OCI-LY7 (cell line): ENCODE results near the gene ABCD1. TPM values are rescaled to one million over a fixed set of nuclear protein-coding genes. Genes with fewer than 3 reads are reported as not detected.
"Not testable (repeated sequence)": the region's sequence is repeated elsewhere in the genome, so short reads cannot be mapped to it uniquely, and the experiment has no call there.

ENCODE experiments used
- BruUV-seq: library from RNA; stranded (reverse); fragments of 400-500 nt; replicated peaks from 2 replicates; lab custom pipeline; 2021; lab: Mats Ljungman, UMichigan
- CTCF ChIA-PET: fragments of 300-600 bp; sonication (Branson Sonifier 250); formaldehyde crosslinking; loops from one replicate; lab custom pipeline; 2022; ENCODE audit warnings: antibody characterized with exemption; ENCODE audit not compliant: unreplicated experiment; lab: Charles Lee
- POLR2A ChIA-PET: fragments of 300-600 bp; sonication (Branson Sonifier 250); formaldehyde crosslinking; loops from one replicate; lab custom pipeline; 2022; ENCODE audit warnings: antibody characterized with exemption; lab: Charles Lee
- DNase-seq: peaks from one replicate; pipeline ENCODE4 v3.0.0-alpha.2; 2015; ENCODE audit warnings: low spot score
- H2AFZ ChIP-seq: fragments of 200-600 bp; sonication (generic), shearing (Covaris generic); 2 replicates; pipeline ENCODE4 v1.6.1; 2014; ENCODE audit warnings: mild to moderate bottlenecking, antibody characterized with exemption, low read length, moderate library complexity
- H3K27ac ChIP-seq: fragments of 200-600 bp; sonication (generic); 2 replicates; pipeline ENCODE4 v1.5.1; 2014; ENCODE audit warnings: mixed run types, low read depth, mild to moderate bottlenecking, moderate library complexity, low read length, inconsistent platforms; ENCODE audit not compliant: poor library complexity, severe bottlenecking
- H3K36me3 ChIP-seq: fragments of 200-600 bp; sonication (generic); 2 replicates; pipeline ENCODE4 v1.6.1; 2014; ENCODE audit warnings: mild to moderate bottlenecking, antibody characterized with exemption, low read length, moderate library complexity, mixed read lengths; ENCODE audit not compliant: insufficient read depth
- H3K4me1 ChIP-seq: fragments of 200-600 bp; sonication (generic); 2 replicates; pipeline ENCODE4 v1.5.1; 2014; ENCODE audit warnings: mild to moderate bottlenecking, low read length; ENCODE audit not compliant: insufficient read depth, poor library complexity, severe bottlenecking
- H3K4me2 ChIP-seq: fragments of 200-600 bp; sonication (generic); 2 replicates; pipeline ENCODE4 v1.6.1; 2014; ENCODE audit warnings: mild to moderate bottlenecking, low read length
- H3K4me3 ChIP-seq: fragments of 200-600 bp; sonication (generic); 2 replicates; pipeline ENCODE4 v1.5.1; 2014; ENCODE audit warnings: mild to moderate bottlenecking, low read depth, low read length; ENCODE audit not compliant: poor library complexity, severe bottlenecking
- H3K79me2 ChIP-seq: fragments of 200-600 bp; sonication (generic); 2 replicates; pipeline ENCODE4 v1.6.1; 2016; ENCODE audit warnings: low read depth, mild to moderate bottlenecking, low read length, moderate library complexity, mixed read lengths; ENCODE audit not compliant: insufficient read depth
- H3K9me2 ChIP-seq: fragments of 200-600 bp; sonication (generic); 2 replicates; pipeline ENCODE4 v1.6.1; 2016; ENCODE audit warnings: mild to moderate bottlenecking, low read length, mixed read lengths; ENCODE audit not compliant: insufficient read depth
- H3K9me3 ChIP-seq: fragments of 200-600 bp; sonication (generic); 2 replicates; pipeline ENCODE4 v1.6.1; 2014; ENCODE audit warnings: mild to moderate bottlenecking, mixed run types, low read length, mixed read lengths
- H4K20me1 ChIP-seq: fragments of 200-600 bp; sonication (generic); 2 replicates; pipeline ENCODE4 v1.6.1; 2014; ENCODE audit warnings: mild to moderate bottlenecking, antibody characterized with exemption, low read length, moderate library complexity, mixed read lengths; ENCODE audit not compliant: insufficient read depth
- CTCF ChIP-seq: fragments of 200-600 bp; sonication (generic); conservative IDR thresholded peaks from 2 replicates; pipeline ENCODE4 v1.5.1; 2014; ENCODE audit warnings: mild to moderate bottlenecking, antibody characterized with exemption, low read length, moderate library complexity, mixed read lengths
- EZH2phosphoT487 ChIP-seq: fragments of 200-600 bp; sonication (generic); IDR thresholded peaks from 2 replicates; pipeline ENCODE4 v1.6.1; 2018; ENCODE audit warnings: low read depth, borderline replicate concordance, mild to moderate bottlenecking, mixed run types, antibody characterized with exemption, low read length, moderate library complexity, mixed read lengths
- intact Hi-C: fragments of 100-400 bp; cut with micrococcal nuclease; formaldehyde crosslinking; loops from one replicate; pipeline ENCODE4 v1.10.0; 2022; ENCODE audit not compliant: unreplicated experiment
- total RNA-seq, 2 experiments: library from RNA; depleted of rRNA in 1 of 2; stranded (reverse); fragments of >200 nt in 1 of 2; shearing (Covaris generic) in 1 of 2; gene quantifications; 2 replicates each; pipeline ENCODE4 v1.2.3, GENCODE V29; 2014 to 2022

Gene ABCD1
- total RNA-seq, 2 experiments from 2014 or later: 6.9 to 8.8 TPM

DNA sequence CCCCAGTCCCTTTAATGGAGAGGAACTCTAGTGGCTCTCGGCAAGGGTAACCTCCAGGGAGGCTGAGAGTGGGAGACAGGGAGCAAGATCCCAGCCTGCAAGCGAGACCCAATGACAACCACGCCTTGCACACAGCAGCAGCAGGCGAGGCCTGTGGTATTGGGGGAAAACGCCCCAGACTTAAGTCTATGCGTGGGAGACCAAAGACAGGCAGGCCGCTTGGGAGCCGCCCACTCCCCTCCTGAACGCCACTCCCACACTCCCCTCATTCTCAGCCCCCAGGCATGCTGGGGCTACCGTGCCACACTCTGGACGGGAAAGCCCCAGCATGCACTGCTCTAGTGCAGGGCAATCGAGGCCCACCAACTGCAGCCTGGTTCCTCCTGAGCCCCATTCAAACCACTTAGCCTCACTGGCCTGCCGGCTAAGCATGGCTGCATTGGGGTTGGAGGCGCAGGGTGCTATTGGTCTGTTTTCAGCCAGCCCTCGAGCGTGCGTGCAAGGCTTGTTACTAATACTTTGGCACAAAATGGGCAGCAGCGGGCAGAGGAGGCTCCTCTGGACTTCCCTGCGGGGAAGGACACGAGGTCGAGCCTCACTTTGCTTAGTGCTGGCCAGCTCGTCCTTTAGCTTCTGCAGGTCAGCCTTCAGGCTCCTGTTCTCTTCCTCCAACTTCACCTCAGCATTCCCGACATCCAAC lies 22.2 kb upstream of the ABCD1 start:
- H3K4me2 ChIP-seq: no peak overlapping the region
- ChIA-PET POLR2A (no interaction called here), CTCF (no interaction called here)
- no peak overlapping the region for H3K4me3 ChIP-seq
- peaks cover 7% of the 10 kb centered on the region; the same call in 1 of the 2 replicates for H3K36me3 ChIP-seq
- TF ChIP-seq EZH2phosphoT487 (no peak), CTCF (no peak)
- intact Hi-C loops: no loop called here
- no peak overlapping the region for H2AFZ ChIP-seq
- H3K79me2 ChIP-seq: no peaks in the 10 kb centered on the region
- no peaks in the 10 kb centered on the region for H3K9me3 ChIP-seq
- no peaks in the 10 kb centered on the region for H3K4me1 ChIP-seq
- DNase-seq: no peak
- no peaks in the 10 kb centered on the region for H3K9me2 ChIP-seq
- no peaks in the 10 kb centered on the region for H4K20me1 ChIP-seq
- no TSS peak for BruUV-seq
- no peak overlapping the region for H3K27ac ChIP-seq

DNA sequence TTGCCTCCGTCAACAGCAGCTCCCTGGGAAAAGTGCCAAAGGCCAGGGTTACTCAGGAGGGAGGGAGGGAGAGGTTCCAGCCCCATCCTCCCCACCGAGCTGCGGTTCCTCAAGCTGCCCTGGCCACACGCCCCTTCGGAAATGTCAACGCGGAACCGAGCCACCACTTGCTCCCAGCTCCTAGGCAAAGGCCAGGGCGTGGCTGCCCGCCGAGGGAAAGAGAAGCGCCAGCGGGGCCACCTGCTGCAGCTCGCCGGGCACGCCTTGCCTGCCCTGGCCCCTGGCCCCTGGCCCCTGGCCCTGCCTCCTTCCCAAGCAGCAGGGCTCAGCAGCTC lies 21.7 kb upstream of the ABCD1 start:
- TF ChIP-seq CTCF: no peak
- no peak for TF ChIP-seq EZH2phosphoT487
- no peak overlapping the region for H3K4me2 ChIP-seq
- no peaks in the 10 kb centered on the region for H3K9me2 ChIP-seq
- no TSS peak for BruUV-seq
- intact Hi-C loops: no loop called here
- H3K27ac ChIP-seq: no peak overlapping the region
- no peak overlapping the region for H2AFZ ChIP-seq
- no peak overlapping the region for H3K4me3 ChIP-seq
- no peaks in the 10 kb centered on the region for H4K20me1 ChIP-seq
- H3K36me3 ChIP-seq: peaks cover 7% of the 10 kb centered on the region; the same call in 1 of the 2 replicates
- no peak for DNase-seq
- no peaks in the 10 kb centered on the region for H3K4me1 ChIP-seq
- POLR2A ChIA-PET: no interaction called here
- no peaks in the 10 kb centered on the region for H3K9me3 ChIP-seq
- CTCF ChIA-PET: no interaction called here
- H3K79me2 ChIP-seq: no peaks in the 10 kb centered on the region

DNA sequence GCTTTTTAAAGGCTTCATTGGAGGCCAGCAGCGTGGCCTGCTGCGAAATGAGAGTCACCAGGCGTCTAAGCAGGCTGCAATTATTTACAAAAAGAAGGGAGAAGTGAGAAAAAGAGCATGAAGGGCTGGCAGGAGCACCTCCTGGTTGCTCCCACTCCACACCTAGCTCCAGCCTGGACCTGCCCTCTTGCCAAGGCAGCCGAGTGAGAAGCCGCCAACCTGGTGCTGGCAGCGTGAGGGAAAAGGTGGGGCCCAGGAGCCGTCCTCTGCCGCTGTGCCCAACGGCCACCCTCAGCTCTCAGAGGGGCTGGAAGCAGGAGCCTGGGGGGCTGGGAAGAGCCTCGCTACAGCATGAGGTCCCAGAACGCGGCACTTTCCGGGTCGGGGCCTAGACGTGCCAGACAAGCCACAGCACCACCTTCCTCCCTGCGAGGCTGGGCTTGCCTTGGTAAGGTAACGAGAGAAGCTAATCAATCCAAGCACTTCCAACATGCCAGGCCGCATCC lies 20.6 kb upstream of the ABCD1 start:
- H3K4me1 ChIP-seq: no peaks in the 10 kb centered on the region
- H3K9me3 ChIP-seq: no peaks in the 10 kb centered on the region
- CTCF ChIA-PET: no interaction called here
- TF ChIP-seq EZH2phosphoT487 (no peak), CTCF (no peak)
- no TSS peak for BruUV-seq
- no peak overlapping the region for H3K4me3 ChIP-seq
- H3K36me3 ChIP-seq: peaks cover 7% of the 10 kb centered on the region; the same call in 1 of the 2 replicates
- H4K20me1 ChIP-seq: no peaks in the 10 kb centered on the region
- H3K9me2 ChIP-seq: no peaks in the 10 kb centered on the region
- H3K27ac ChIP-seq: no peak overlapping the region
- intact Hi-C loops: no loop called here
- H3K4me2 ChIP-seq: no peak overlapping the region
- H3K79me2 ChIP-seq: no peaks in the 10 kb centered on the region
- no peak for DNase-seq
- no peak overlapping the region for H2AFZ ChIP-seq
- POLR2A ChIA-PET: no interaction called here

DNA sequence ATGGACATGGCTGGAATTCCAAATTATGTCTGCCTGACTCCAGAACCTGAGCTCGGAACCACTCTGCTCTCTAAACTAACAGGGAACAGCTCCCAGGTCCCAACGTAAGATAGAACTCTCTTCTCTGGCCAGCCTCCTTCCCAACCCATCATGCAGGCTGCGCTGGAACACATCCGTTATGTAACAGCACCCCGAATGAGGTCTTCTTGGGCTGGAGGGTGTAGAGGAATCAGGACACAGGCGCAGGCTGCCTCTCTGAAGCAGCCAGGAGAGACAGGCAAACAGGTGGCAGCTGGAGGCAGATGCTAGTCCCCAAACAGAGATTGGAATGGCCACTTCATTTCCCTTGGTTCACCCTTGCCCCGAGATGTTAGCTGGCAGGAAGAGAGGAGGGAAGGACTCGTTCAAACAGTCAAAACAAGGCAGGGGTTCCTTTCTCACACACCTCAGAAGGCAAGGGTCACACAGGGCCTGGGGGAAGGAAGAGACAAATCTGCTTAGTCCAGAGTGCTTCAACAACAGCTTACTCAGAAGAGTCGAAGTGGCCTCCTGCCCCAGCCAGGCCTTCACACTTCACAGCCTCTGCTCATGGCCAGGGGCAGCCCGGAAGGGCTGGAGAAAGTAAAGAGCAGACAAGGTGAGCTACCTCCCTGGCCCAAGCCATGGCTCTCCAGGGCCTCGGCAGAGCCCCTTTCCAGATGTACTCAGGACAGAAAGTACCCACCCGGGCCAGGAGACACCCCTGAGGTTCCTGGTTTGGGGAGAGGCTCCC lies 19.8 kb upstream of the ABCD1 start:
- H3K4me1 ChIP-seq, H3K9me2 ChIP-seq, POLR2A ChIA-PET, H2AFZ ChIP-seq, CTCF ChIA-PET, H3K79me2 ChIP-seq, H3K27ac ChIP-seq, BruUV-seq, H3K4me2 ChIP-seq, intact Hi-C loops, H3K4me3 ChIP-seq, DNase-seq, H4K20me1 ChIP-seq, H3K36me3 ChIP-seq, H3K9me3 ChIP-seq: not testable (repeated sequence)
